ENCODE data around the gene XPO1. TPM values are rescaled to one million over a fixed set of nuclear protein-coding genes. Genes with fewer than 3 reads are reported as not detected.

XPO1 gene
- total RNA-seq, 6 donors from 2014 or later = 52.2 to 145 (median 81.9) TPM

GRCh38 chr2:61436092-61436491, 102.1 kb downstream of the XPO1 start:
- WGBS, 2 donors = 30 to 36% methylated on average over 2 of the region's 2 CpGs
- ATAC-seq (ENCODE audit: low FRiP score in 2 of 2) (no peak), DNase-seq (no peak)
- no peaks in the 10 kb centered on the region for H3K36me3 ChIP-seq
- H3K27me3 ChIP-seq = no peaks in the 10 kb centered on the region
- TF ChIP-seq EP300 (IDR thresholded peaks at IDR 0.05) = no peak
- no peak for TF ChIP-seq POLR2AphosphoS5 (IDR thresholded peaks at IDR 0.05)
- no peak for TF ChIP-seq POLR2A (IDR thresholded peaks at IDR 0.05)
- TF ChIP-seq CTCF (IDR thresholded peaks at IDR 0.05) = no peak
- H3K4me3 ChIP-seq = peak overlapping the region in 2 of 4 donors; percentile 0 to 3
- no peaks in the 10 kb centered on the region for H3K9me3 ChIP-seq
- H3K4me1 ChIP-seq = peaks cover 43 to 63% (median 53%) of the 10 kb centered on the region in 4 donors
- peak overlapping the region in 2 of 4 donors; percentile 4 to 61 for H3K27ac ChIP-seq

- 77 to 90% methylated on average over 1 of the region's 1 CpG for WGBS, 2 donors
- no peak overlapping the region for H3K4me3 ChIP-seq
- no peaks in the 10 kb centered on the region for H3K9me3 ChIP-seq
- H3K4me1 ChIP-seq = peaks cover 39 to 57% (median 49%) of the 10 kb centered on the region in 4 donors
- H3K27ac ChIP-seq = no peak overlapping the region
- TF ChIP-seq POLR2A (IDR thresholded peaks at IDR 0.05) (no peak), CTCF (IDR thresholded peaks at IDR 0.05) (no peak), EP300 (IDR thresholded peaks at IDR 0.05) (no peak), POLR2AphosphoS5 (IDR thresholded peaks at IDR 0.05) (no peak)
- DNase-seq (no peak), ATAC-seq (ENCODE audit: low FRiP score in 2 of 2) (no peak)
- no peaks in the 10 kb centered on the region for H3K36me3 ChIP-seq
- H3K27me3 ChIP-seq = no peaks in the 10 kb centered on the region
Observed at GRCh38 chr2:61435291-61435690, 102.9 kb downstream of the XPO1 start.

- peaks cover 29 to 47% (median 39%) of the 10 kb centered on the region in 4 donors for H3K4me1 ChIP-seq
- no peaks in the 10 kb centered on the region for H3K36me3 ChIP-seq
- TF ChIP-seq EP300 (IDR thresholded peaks at IDR 0.05) (no peak), POLR2AphosphoS5 (IDR thresholded peaks at IDR 0.05) (no peak), POLR2A (IDR thresholded peaks at IDR 0.05) (no peak), CTCF (IDR thresholded peaks at IDR 0.05) (no peak)
- ATAC-seq (ENCODE audit: low FRiP score in 2 of 2) = peak; percentile 65 to 77
- no peaks in the 10 kb centered on the region for H3K9me3 ChIP-seq
- peak in 1 of 2 donors; percentile 70 for DNase-seq
- H3K27ac ChIP-seq = no peak overlapping the region
- H3K27me3 ChIP-seq = no peaks in the 10 kb centered on the region
- no peak overlapping the region for H3K4me3 ChIP-seq
Observed at GRCh38 chr2:61434314-61434713, 103.8 kb downstream of the XPO1 start.

- H3K27me3 ChIP-seq = no peaks in the 10 kb centered on the region
- TF ChIP-seq EP300 (IDR thresholded peaks at IDR 0.05) = no peak
- no peak for TF ChIP-seq POLR2AphosphoS5 (IDR thresholded peaks at IDR 0.05)
- TF ChIP-seq CTCF (IDR thresholded peaks at IDR 0.05) = no peak
- H3K9me3 ChIP-seq = no peaks in the 10 kb centered on the region
- H3K36me3 ChIP-seq = no peaks in the 10 kb centered on the region
- H3K4me1 ChIP-seq = peaks cover 22 to 42% (median 34%) of the 10 kb centered on the region in 4 donors
- ATAC-seq (ENCODE audit: low FRiP score in 2 of 2) = peak; percentile 11 to 58
- H3K4me3 ChIP-seq = no peak overlapping the region
- no peak overlapping the region for H3K27ac ChIP-seq
- WGBS, 2 donors = 100% methylated on average over 1 of the region's 1 CpG; no CpG with 5 or more reads in 1 of the 2 donors
- no peak for DNase-seq
Observed at GRCh38 chr2:61433606-61434005, 104.5 kb downstream of the XPO1 start.

- Histone ChIP-seq H3K4me3 (no peak overlapping the region), H3K9me3 (no peaks in the 10 kb centered on the region), H3K27me3 (no peaks in the 10 kb centered on the region), H3K36me3 (no peaks in the 10 kb centered on the region), H3K27ac (no peak overlapping the region), H3K4me1 (peaks cover 21 to 39% (median 35%) of the 10 kb centered on the region in 4 donors)
- no peak for TF ChIP-seq POLR2AphosphoS5 (IDR thresholded peaks at IDR 0.05)
- no peak for TF ChIP-seq POLR2A (IDR thresholded peaks at IDR 0.05)
- no peak for TF ChIP-seq EP300 (IDR thresholded peaks at IDR 0.05)
- no peak for TF ChIP-seq CTCF (IDR thresholded peaks at IDR 0.05)
- WGBS, 2 donors = 93 to 100% methylated on average over 3 of the region's 3 CpGs
- DNase-seq (no peak), ATAC-seq (ENCODE audit: low FRiP score in 2 of 2) (no peak)
Observed at GRCh38 chr2:61432990-61433389, 105.2 kb downstream of the XPO1 start.

All from upper lobe of left lung (tissue), 6 donors.